Type B pancreatic cell (in vitro differentiated cells): ENCODE measurements around the gene SPOCK2. TPM values are rescaled to one million over a fixed set of nuclear protein-coding genes. Genes with fewer than 3 reads are reported as not detected.
A peak's percentile ranks its signal among the peaks of the same experiment; 100 is the strongest.

ENCODE experiments used
- DNase-seq: peaks from one replicate; pipeline ENCODE4 v3.0.0; 2021; ENCODE audit warnings: mixed read lengths; ENCODE audit not compliant: unreplicated experiment; ENCODE audit errors: extremely low spot score
- H3K27ac Mint-ChIP-seq: 2 replicates; pipeline ENCODE4 v1.8.0; 2021; ENCODE audit warnings: mild to moderate bottlenecking, mixed read lengths
- H3K27me3 Mint-ChIP-seq: 2 replicates; pipeline ENCODE4 v1.8.0; 2021; ENCODE audit warnings: mixed read lengths
- H3K36me3 Mint-ChIP-seq: 2 replicates; pipeline ENCODE4 v1.8.0; 2021; ENCODE audit warnings: mixed read lengths
- H3K4me1 Mint-ChIP-seq: one replicate; pipeline ENCODE4 v1.8.0; 2021; ENCODE audit warnings: mixed read lengths; ENCODE audit not compliant: unreplicated experiment
- H3K4me3 Mint-ChIP-seq: 2 replicates; pipeline ENCODE4 v1.8.0; 2021; ENCODE audit warnings: mild to moderate bottlenecking, mixed read lengths
- H3K9me3 Mint-ChIP-seq: 2 replicates; pipeline ENCODE4 v1.8.0; 2021; ENCODE audit warnings: mixed read lengths
- total RNA-seq: library from RNA; stranded (reverse); gene quantifications from 2 replicates; pipeline ENCODE4 v1.2.1, GENCODE V29; 2021; ENCODE audit warnings: low replicate concordance
- TF ChIP-seq, protein P1 (sequence below): fragments of 200-600 bp; sonication (generic); conservative IDR thresholded peaks from 2 replicates; pipeline ENCODE4 v1.5.0; 2021; ENCODE audit warnings: antibody characterized with exemption, mild to moderate bottlenecking

Gene SPOCK2
- total RNA-seq, 1 donor from 2014 or later = 13.8 TPM

DNA sequence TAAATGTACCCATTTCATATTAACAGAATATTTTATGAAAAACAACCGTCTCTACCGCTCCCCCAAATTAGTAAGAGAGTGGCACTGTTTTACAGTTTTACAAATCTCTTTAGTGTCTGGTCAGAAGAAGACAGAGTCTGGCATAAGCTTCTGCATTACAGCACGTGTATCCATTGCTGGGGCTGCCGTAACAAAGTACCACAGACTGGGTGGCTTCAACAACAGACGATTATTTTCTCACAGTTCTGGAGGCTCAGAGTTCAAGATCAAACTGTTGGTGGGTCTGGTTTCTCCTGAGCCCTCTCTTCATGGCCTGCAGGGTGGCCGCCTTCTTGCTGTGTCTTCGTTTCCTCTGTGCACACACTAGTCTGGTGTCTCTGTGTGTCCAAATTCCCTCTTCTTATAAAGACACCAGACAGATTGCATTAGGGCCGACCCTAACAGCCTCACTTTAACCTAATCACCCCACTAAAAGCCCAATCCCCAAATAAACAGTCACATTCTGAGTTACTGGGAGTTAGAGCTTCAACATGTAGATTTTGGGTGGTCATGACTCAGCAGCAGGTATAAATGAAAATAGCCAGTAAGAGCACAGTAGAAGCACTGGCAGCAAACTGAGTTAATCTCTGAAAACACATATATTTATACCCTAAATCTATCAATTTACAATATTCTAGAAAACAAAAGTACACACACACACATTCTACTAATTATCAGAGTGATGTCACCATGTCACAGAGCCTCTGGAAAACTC lies 4.0 kb upstream of the SPOCK2 start:
- TF ChIP-seq, protein P1, sequence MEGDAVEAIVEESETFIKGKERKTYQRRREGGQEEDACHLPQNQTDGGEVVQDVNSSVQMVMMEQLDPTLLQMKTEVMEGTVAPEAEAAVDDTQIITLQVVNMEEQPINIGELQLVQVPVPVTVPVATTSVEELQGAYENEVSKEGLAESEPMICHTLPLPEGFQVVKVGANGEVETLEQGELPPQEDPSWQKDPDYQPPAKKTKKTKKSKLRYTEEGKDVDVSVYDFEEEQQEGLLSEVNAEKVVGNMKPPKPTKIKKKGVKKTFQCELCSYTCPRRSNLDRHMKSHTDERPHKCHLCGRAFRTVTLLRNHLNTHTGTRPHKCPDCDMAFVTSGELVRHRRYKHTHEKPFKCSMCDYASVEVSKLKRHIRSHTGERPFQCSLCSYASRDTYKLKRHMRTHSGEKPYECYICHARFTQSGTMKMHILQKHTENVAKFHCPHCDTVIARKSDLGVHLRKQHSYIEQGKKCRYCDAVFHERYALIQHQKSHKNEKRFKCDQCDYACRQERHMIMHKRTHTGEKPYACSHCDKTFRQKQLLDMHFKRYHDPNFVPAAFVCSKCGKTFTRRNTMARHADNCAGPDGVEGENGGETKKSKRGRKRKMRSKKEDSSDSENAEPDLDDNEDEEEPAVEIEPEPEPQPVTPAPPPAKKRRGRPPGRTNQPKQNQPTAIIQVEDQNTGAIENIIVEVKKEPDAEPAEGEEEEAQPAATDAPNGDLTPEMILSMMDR = no peak
- H3K4me3 Mint-ChIP-seq = no peak overlapping the region
- no peak for DNase-seq

GRCh38 chr10:72090326-72090725 lies 2.0 kb upstream of the SPOCK2 start:
- Mint-ChIP-seq H3K4me1 (peaks cover 15% of the 10 kb centered on the region), H3K9me3 (no peaks in the 10 kb centered on the region), H3K27ac (no peak overlapping the region), H3K36me3 (peaks cover 7% of the 10 kb centered on the region), H3K4me3 (no peak overlapping the region), H3K27me3 (peaks cover 50% of the 10 kb centered on the region)
- no peak for DNase-seq
- TF ChIP-seq, protein P1 = no peak

More for the DNA sequence above, 4.0 kb upstream of the SPOCK2 start:
- no peak overlapping the region for H3K27ac Mint-ChIP-seq
- H3K4me1 Mint-ChIP-seq = peaks cover 23% of the 10 kb centered on the region
- no peaks in the 10 kb centered on the region for H3K9me3 Mint-ChIP-seq
- peaks cover 14% of the 10 kb centered on the region for H3K36me3 Mint-ChIP-seq
- peaks cover 32% of the 10 kb centered on the region for H3K27me3 Mint-ChIP-seq

- Mint-ChIP-seq H3K27me3 (peaks cover 57% of the 10 kb centered on the region), H3K36me3 (peaks cover 7% of the 10 kb centered on the region), H3K4me3 (peak overlapping the region; percentile 65), H3K27ac (no peak overlapping the region), H3K4me1 (peaks cover 15% of the 10 kb centered on the region), H3K9me3 (no peaks in the 10 kb centered on the region)
- DNase-seq = no peak
- TF ChIP-seq, protein P1 = no peak
Observed at GRCh38 chr10:72089618-72090017, 1.3 kb upstream of the SPOCK2 start.

- Mint-ChIP-seq H3K9me3 (no peaks in the 10 kb centered on the region), H3K36me3 (peaks cover 7% of the 10 kb centered on the region), H3K4me3 (peak overlapping the region; percentile 95), H3K27ac (peak overlapping the region; percentile 86), H3K27me3 (peaks cover 60% of the 10 kb centered on the region), H3K4me1 (peaks cover 15% of the 10 kb centered on the region)
- no peak for DNase-seq
- TF ChIP-seq, protein P1 = no peak
Observed at GRCh38 chr10:72088889-72089575, 681 bp upstream of the SPOCK2 start.

DNA sequence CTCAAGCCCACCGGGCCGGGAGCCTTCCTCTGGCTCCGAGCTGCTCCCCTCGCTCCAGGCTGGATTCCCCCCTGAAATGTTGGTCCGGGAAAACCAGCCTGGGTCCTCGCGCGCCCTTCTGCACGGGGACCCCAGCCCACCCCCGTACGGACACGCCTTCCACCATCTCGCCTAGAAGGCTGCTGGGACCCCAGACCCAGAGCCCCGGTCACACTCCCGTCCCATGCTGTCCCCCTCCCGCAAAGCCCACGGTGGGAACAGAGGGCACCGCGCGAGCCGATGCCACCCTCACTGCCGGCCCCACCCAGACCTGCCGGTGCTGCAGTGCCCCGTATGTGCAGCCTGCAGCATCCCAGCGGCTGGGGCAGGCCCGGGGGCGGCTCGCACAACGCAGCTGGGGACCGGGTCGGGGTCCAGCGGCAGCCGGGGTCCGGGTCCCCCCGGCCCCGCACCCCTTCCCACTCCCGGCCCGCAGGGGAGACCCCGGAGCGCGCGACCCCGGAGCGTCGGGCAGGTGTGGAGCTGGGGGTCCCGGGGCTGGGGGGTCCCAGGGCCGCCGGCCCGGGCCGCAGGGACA lies 871 bp downstream of the SPOCK2 start:
- DNase-seq = no peak

More for the DNA sequence above, 871 bp downstream of the SPOCK2 start:
- no peaks in the 10 kb centered on the region for H3K9me3 Mint-ChIP-seq
- H3K4me1 Mint-ChIP-seq = peaks cover 15% of the 10 kb centered on the region
- H3K36me3 Mint-ChIP-seq = peaks cover 7% of the 10 kb centered on the region
- H3K4me3 Mint-ChIP-seq = peak overlapping the region; percentile 71
- no peak overlapping the region for H3K27ac Mint-ChIP-seq
- H3K27me3 Mint-ChIP-seq = peaks cover 66% of the 10 kb centered on the region
- TF ChIP-seq, protein P1 = no peak
